Progenitor cell of endocrine pancreas (in vitro differentiated cells): Measurements from ENCODE around the gene ALKBH8. TPM values are rescaled to one million over a fixed set of nuclear protein-coding genes. Genes with fewer than 3 reads are reported as not detected.

ENCODE experiments used
- DNase-seq: peaks from one replicate; pipeline ENCODE4 v3.0.0; 2021; ENCODE audit warnings: low spot score; ENCODE audit not compliant: unreplicated experiment
- H3K27ac Mint-ChIP-seq: 2 replicates; pipeline ENCODE4 v1.8.0; 2021; ENCODE audit warnings: mild to moderate bottlenecking, moderate library complexity, mixed read lengths
- H3K27me3 Mint-ChIP-seq: 2 replicates; pipeline ENCODE4 v1.8.0; 2021; ENCODE audit warnings: mixed read lengths
- H3K36me3 Mint-ChIP-seq: 2 replicates; pipeline ENCODE4 v1.8.0; 2022; ENCODE audit warnings: mixed read lengths; ENCODE audit not compliant: insufficient read depth
- H3K4me1 Mint-ChIP-seq: 2 replicates; pipeline ENCODE4 v1.8.0; 2021; ENCODE audit warnings: low read depth, mixed read lengths
- H3K4me3 Mint-ChIP-seq: 2 replicates; pipeline ENCODE4 v1.8.0; 2021; ENCODE audit warnings: low read depth, mild to moderate bottlenecking, moderate library complexity, mixed read lengths
- H3K9me3 Mint-ChIP-seq: 2 replicates; pipeline ENCODE4 v1.8.0; 2021; ENCODE audit warnings: low read depth, mixed read lengths
- long read RNA-seq: library from polyadenylated mRNA; unstranded; transcript quantifications from one replicate; pipeline ENCODE4 v2.0.0, GENCODE V29; 2020
- total RNA-seq: library from RNA; stranded (reverse); gene quantifications from 2 replicates; pipeline ENCODE4 v1.2.1, GENCODE V29; 2021
- TF ChIP-seq, protein P1 (sequence below): fragments of 200-600 bp; sonication (generic); IDR thresholded peaks from one replicate; pipeline ENCODE4 v1.5.0; 2021; ENCODE audit warnings: antibody characterized with exemption, mild to moderate bottlenecking; ENCODE audit not compliant: unreplicated experiment

Gene ALKBH8
- 6.9 and 8.1 TPM in 2 replicates for total RNA-seq
- long read RNA-seq, full-length matches to known transcripts = 22 of 46 reads
- long read RNA-seq, partial matches to known transcripts = 6 of 46 reads
- long read RNA-seq, other reads (novel, unspliced or antisense) = 18 of 46 reads

GRCh38 chr11:107565219-107565937, at the start of gene ALKBH8:
TSS of gene ALKBH8 (minus strand) at chr11:107565735. CDS start at chr11:107560893, 4,842 bp downstream.
- H3K9me3 Mint-ChIP-seq = no peaks in the 10 kb centered on the region
- H3K4me3 Mint-ChIP-seq = peak within 1 kb of the TSS; percentile 96
- H3K27me3 Mint-ChIP-seq = peaks cover 3% of the 10 kb centered on the region
- H3K27ac Mint-ChIP-seq = peak within 1 kb of the TSS; percentile 85
- H3K4me1 Mint-ChIP-seq = peaks cover 14% of the 10 kb centered on the region
- peak; percentile 43 for DNase-seq
- no peaks in the 10 kb centered on the region for H3K36me3 Mint-ChIP-seq
- TF ChIP-seq, protein P1, sequence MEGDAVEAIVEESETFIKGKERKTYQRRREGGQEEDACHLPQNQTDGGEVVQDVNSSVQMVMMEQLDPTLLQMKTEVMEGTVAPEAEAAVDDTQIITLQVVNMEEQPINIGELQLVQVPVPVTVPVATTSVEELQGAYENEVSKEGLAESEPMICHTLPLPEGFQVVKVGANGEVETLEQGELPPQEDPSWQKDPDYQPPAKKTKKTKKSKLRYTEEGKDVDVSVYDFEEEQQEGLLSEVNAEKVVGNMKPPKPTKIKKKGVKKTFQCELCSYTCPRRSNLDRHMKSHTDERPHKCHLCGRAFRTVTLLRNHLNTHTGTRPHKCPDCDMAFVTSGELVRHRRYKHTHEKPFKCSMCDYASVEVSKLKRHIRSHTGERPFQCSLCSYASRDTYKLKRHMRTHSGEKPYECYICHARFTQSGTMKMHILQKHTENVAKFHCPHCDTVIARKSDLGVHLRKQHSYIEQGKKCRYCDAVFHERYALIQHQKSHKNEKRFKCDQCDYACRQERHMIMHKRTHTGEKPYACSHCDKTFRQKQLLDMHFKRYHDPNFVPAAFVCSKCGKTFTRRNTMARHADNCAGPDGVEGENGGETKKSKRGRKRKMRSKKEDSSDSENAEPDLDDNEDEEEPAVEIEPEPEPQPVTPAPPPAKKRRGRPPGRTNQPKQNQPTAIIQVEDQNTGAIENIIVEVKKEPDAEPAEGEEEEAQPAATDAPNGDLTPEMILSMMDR = no peak

GRCh38 chr11:107612445-107612844, 46.9 kb upstream of the ALKBH8 start:
- Mint-ChIP-seq H3K4me1 (no peaks in the 10 kb centered on the region), H3K27ac (no peak overlapping the region), H3K9me3 (no peaks in the 10 kb centered on the region), H3K36me3 (no peaks in the 10 kb centered on the region), H3K4me3 (no peak overlapping the region), H3K27me3 (no peaks in the 10 kb centered on the region)
- TF ChIP-seq, protein P1 = no peak
- DNase-seq = no peak

GRCh38 chr11:107609400-107610218, 44.1 kb upstream of the ALKBH8 start:
- Mint-ChIP-seq H3K4me1 (no peaks in the 10 kb centered on the region), H3K27ac (no peak overlapping the region), H3K27me3 (no peaks in the 10 kb centered on the region), H3K4me3 (no peak overlapping the region), H3K36me3 (no peaks in the 10 kb centered on the region), H3K9me3 (no peaks in the 10 kb centered on the region)
- no peak for DNase-seq
- TF ChIP-seq, protein P1 = no peak

GRCh38 chr11:107608809-107609208, 43.3 kb upstream of the ALKBH8 start:
- Mint-ChIP-seq H3K27me3 (no peaks in the 10 kb centered on the region), H3K36me3 (no peaks in the 10 kb centered on the region), H3K4me3 (no peak overlapping the region), H3K4me1 (no peaks in the 10 kb centered on the region), H3K9me3 (no peaks in the 10 kb centered on the region), H3K27ac (no peak overlapping the region)
- no peak for DNase-seq
- TF ChIP-seq, protein P1 = no peak

GRCh38 chr11:107606141-107606540, 40.6 kb upstream of the ALKBH8 start:
- H3K9me3 Mint-ChIP-seq = no peaks in the 10 kb centered on the region
- no peaks in the 10 kb centered on the region for H3K4me1 Mint-ChIP-seq
- peaks cover 13% of the 10 kb centered on the region for H3K27me3 Mint-ChIP-seq
- no peaks in the 10 kb centered on the region for H3K36me3 Mint-ChIP-seq
- H3K27ac Mint-ChIP-seq = no peak overlapping the region
- H3K4me3 Mint-ChIP-seq = no peak overlapping the region
- no peak for DNase-seq
- TF ChIP-seq, protein P1 = no peak
